Neutrophil (primary cell): Measurements from ENCODE around the gene H3-3A.
A peak's percentile ranks its signal among the peaks of the same experiment; 100 is the strongest.

Experiments used
- H3K27ac ChIP-seq: fragments of 200-600 bp; sonication (generic); 2 replicates; pipeline ENCODE4 v1.5.1; 2016; ENCODE audit warnings: mild to moderate bottlenecking, moderate library complexity
- H3K27me3 ChIP-seq: fragments of 200-600 bp; sonication (generic); 2 replicates; pipeline ENCODE4 v1.6.0; 2016; ENCODE audit warnings: mild to moderate bottlenecking
- H3K36me3 ChIP-seq: fragments of 200-600 bp; sonication (generic); 2 replicates; pipeline ENCODE4 v1.5.1; 2017
- H3K4me1 ChIP-seq, 2 experiments: fragments of 200-600 bp in 1 of 2; sonication (generic) in 1 of 2; 1 replicate in 1 of 2; 2 replicates in 1 of 2; pipeline versions ENCODE4 v1.5.1 to v1.6.1; 2013 to 2016; ENCODE audit warnings: low read depth in 1 of 2, low read length in 1 of 2, mild to moderate bottlenecking in 1 of 2, moderate library complexity in 1 of 2; ENCODE audit not compliant: control insufficient read depth in 1 of 2, insufficient read depth in 1 of 2
- H3K4me3 ChIP-seq, 2 experiments: fragments of 200-600 bp in 1 of 2; sonication (generic) in 1 of 2; 1 replicate in 1 of 2; 2 replicates in 1 of 2; pipeline ENCODE4 v1.5.1; 2013 to 2016; ENCODE audit warnings: low read depth in 1 of 2, low read length in 1 of 2, mild to moderate bottlenecking in 1 of 2, moderate library complexity in 1 of 2
- H3K9me3 ChIP-seq: fragments of 200-600 bp; sonication (generic); 2 replicates; pipeline ENCODE4 v1.5.1; 2016
- CTCF ChIP-seq: fragments of 200-600 bp; sonication (generic); IDR thresholded peaks from 2 replicates; pipeline ENCODE4 v1.5.1; 2016; ENCODE audit warnings: antibody characterized with exemption

H3-3A gene

DNA sequence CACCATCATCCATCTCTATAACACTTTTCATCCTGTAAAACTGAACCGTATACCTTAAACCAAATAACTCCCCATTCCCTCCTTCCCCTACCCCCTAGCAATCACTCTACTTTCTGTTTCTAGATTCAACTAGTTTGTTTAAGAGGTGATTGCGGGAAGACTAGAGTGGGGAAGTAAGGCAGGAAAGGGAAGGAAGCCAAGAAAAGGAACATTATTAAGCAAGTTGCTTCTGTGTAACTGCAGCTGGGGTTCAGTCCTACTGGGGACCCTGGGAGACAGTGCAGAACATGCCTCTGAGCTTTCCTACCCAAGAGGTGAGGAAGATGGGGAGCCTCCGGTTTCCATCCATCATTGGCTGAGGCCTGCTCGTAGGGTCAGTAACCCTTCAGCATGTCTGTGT is 28.9 kb upstream of the H3-3A start:
- Histone ChIP-seq H3K4me1 (peaks cover 84 to 88% of the 10 kb centered on the region in 2 experiments), H3K9me3 (no peaks in the 10 kb centered on the region), H3K36me3 (no peaks in the 10 kb centered on the region), H3K27ac (peak overlapping the region; percentile 100), H3K27me3 (no peaks in the 10 kb centered on the region), H3K4me3 (peak overlapping the region; percentile 60 to 64)
- TF ChIP-seq CTCF, result peak; percentile 58

DNA sequence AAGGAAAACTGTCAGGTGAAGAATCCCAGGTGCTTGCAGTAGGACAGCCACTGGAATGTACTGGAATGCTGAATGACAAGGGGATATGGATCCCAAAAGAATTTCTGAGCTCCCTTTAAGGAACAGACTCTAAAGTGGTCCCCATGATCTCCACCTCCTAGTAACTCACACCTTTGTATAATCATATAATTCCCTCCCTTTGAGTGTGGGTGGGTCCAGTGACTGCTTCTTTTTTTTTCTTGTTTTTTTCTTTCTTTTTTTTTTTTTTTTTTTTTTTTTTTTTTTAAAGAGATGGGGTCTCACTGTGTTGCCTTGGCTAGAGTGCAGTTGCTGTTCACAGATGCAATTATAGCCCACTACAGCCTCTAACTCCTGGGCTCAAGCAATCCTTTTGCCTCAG is 28.5 kb upstream of the H3-3A start:
- no peaks in the 10 kb centered on the region for H3K36me3 ChIP-seq
- TF ChIP-seq CTCF, result no peak
- H3K9me3 ChIP-seq, result no peaks in the 10 kb centered on the region
- H3K27ac ChIP-seq, result peak overlapping the region; percentile 100
- peaks cover 80 to 84% of the 10 kb centered on the region in 2 experiments for H3K4me1 ChIP-seq
- peak overlapping the region; percentile 60 to 64 for H3K4me3 ChIP-seq
- no peaks in the 10 kb centered on the region for H3K27me3 ChIP-seq

- TF ChIP-seq CTCF, result peak; percentile 64
- H3K27ac ChIP-seq, result peak overlapping the region; percentile 100
Observed at GRCh38 chr1:226034482-226034881, 28.0 kb upstream of the H3-3A start.

GRCh38 chr1:226035915-226036314 is 26.6 kb upstream of the H3-3A start:
- H3K4me3 ChIP-seq, result peak overlapping the region; percentile 60 to 64
- H3K4me1 ChIP-seq, result peaks cover 67 to 70% of the 10 kb centered on the region in 2 experiments
- no peaks in the 10 kb centered on the region for H3K36me3 ChIP-seq
- no peak for TF ChIP-seq CTCF
- no peaks in the 10 kb centered on the region for H3K9me3 ChIP-seq
- peak overlapping the region; percentile 100 for H3K27ac ChIP-seq
- H3K27me3 ChIP-seq, result no peaks in the 10 kb centered on the region

More at GRCh38 chr1:226034482-226034881, 28.0 kb upstream of the H3-3A start:
- H3K27me3 ChIP-seq, result no peaks in the 10 kb centered on the region
- H3K4me3 ChIP-seq, result peak overlapping the region; percentile 60 to 64
- no peaks in the 10 kb centered on the region for H3K36me3 ChIP-seq
- no peaks in the 10 kb centered on the region for H3K9me3 ChIP-seq
- peaks cover 75 to 79% of the 10 kb centered on the region in 2 experiments for H3K4me1 ChIP-seq

GRCh38 chr1:226038661-226039060 is 23.9 kb upstream of the H3-3A start:
- TF ChIP-seq CTCF, result no peak
- Histone ChIP-seq H3K4me3 (no peak overlapping the region), H3K36me3 (no peaks in the 10 kb centered on the region), H3K4me1 (peaks cover 67 to 70% of the 10 kb centered on the region in 2 experiments), H3K27ac (no peak overlapping the region), H3K9me3 (no peaks in the 10 kb centered on the region), H3K27me3 (no peaks in the 10 kb centered on the region)

GRCh38 chr1:226041419-226041818 is 21.1 kb upstream of the H3-3A start:
- peaks cover 55 to 66% of the 10 kb centered on the region in 2 experiments for H3K4me1 ChIP-seq
- no peaks in the 10 kb centered on the region for H3K9me3 ChIP-seq
- H3K27ac ChIP-seq, result peak overlapping the region; percentile 99
- peak overlapping the region in 1 of 2 experiments; percentile 6 for H3K4me3 ChIP-seq
- no peak for TF ChIP-seq CTCF
- no peaks in the 10 kb centered on the region for H3K27me3 ChIP-seq
- H3K36me3 ChIP-seq, result no peaks in the 10 kb centered on the region
